HepG2 (cell line): ENCODE measurements around the gene KIF1B. TPM values are rescaled to one million over a fixed set of nuclear protein-coding genes. Genes with fewer than 3 reads are reported as not detected.

Source experiments
- AFF4 ChIP-seq: sonication (generic); formaldehyde crosslinking; IDR thresholded peaks from 2 replicates; pipeline ENCODE4 v1.4.0; 2020; ENCODE audit warnings: missing genetic modification reagents
- ELF4 ChIP-seq: sonication (generic); formaldehyde crosslinking; IDR thresholded peaks from 2 replicates; pipeline ENCODE4 v1.5.0; 2020; ENCODE audit warnings: missing genetic modification reagents, mild to moderate bottlenecking, moderate library complexity, borderline replicate concordance
- HDAC6 ChIP-seq: fragments of 200-600 bp; sonication (generic); IDR thresholded peaks from 2 replicates; pipeline ENCODE4 v1.7.0; 2017; ENCODE audit warnings: mild to moderate bottlenecking, antibody characterized with exemption, low read length, low read depth
- KDM5B ChIP-seq: sonication (generic); formaldehyde crosslinking; IDR thresholded peaks from 2 replicates; pipeline ENCODE4 v1.4.0; 2020; ENCODE audit warnings: missing genetic modification reagents, mild to moderate bottlenecking, borderline replicate concordance
- KIAA2018 ChIP-seq: sonication (generic); formaldehyde crosslinking; IDR thresholded peaks from 2 replicates; pipeline ENCODE4 v1.5.0; 2020; ENCODE audit warnings: mild to moderate bottlenecking, missing genetic modification reagents, borderline replicate concordance
- RXRB ChIP-seq: IDR thresholded peaks from 2 replicates; pipeline ENCODE4 v1.6.1; 2016; ENCODE audit warnings: borderline replicate concordance, missing genetic modification reagents, missing compliant biosample characterization
- SAP130 ChIP-seq: IDR thresholded peaks from 2 replicates; pipeline ENCODE4 v1.6.1; 2016; ENCODE audit warnings: low read depth
- TFAP4 ChIP-seq: sonication (generic); IDR thresholded peaks from 2 replicates; pipeline ENCODE4 v1.6.1; 2016; ENCODE audit warnings: low read depth, borderline replicate concordance
- TFDP2 ChIP-seq: sonication (generic); formaldehyde crosslinking; IDR thresholded peaks from 2 replicates; pipeline ENCODE4 v1.4.0; 2020; ENCODE audit warnings: missing genetic modification reagents
- ZBTB38 ChIP-seq: sonication (generic); formaldehyde crosslinking; IDR thresholded peaks from 2 replicates; pipeline ENCODE4 v1.5.1; 2020; ENCODE audit warnings: mild to moderate bottlenecking, missing genetic modification reagents
- ZNF180 ChIP-seq: sonication (generic); formaldehyde crosslinking; IDR thresholded peaks from 2 replicates; pipeline ENCODE4 v1.4.0; 2020; ENCODE audit warnings: low read depth, missing genetic modification reagents, borderline replicate concordance
- ZNF607 ChIP-seq: sonication (generic); formaldehyde crosslinking; IDR thresholded peaks from 2 replicates; pipeline ENCODE4 v1.5.1; 2020; ENCODE audit warnings: missing genetic modification reagents, mild to moderate bottlenecking, borderline replicate concordance
- ZNF616 ChIP-seq: sonication (generic); formaldehyde crosslinking; IDR thresholded peaks from 2 replicates; pipeline ENCODE4 v1.5.0; 2020; ENCODE audit warnings: low read depth, mild to moderate bottlenecking, missing genetic modification reagents
- ZNF766 ChIP-seq: sonication (generic); formaldehyde crosslinking; IDR thresholded peaks from 2 replicates; pipeline ENCODE4 v1.5.0; 2020; ENCODE audit warnings: missing genetic modification reagents, borderline replicate concordance
- polyA plus RNA-seq, 8 experiments: library from polyadenylated mRNA; depleted of rRNA in 3 of 8; stranded (reverse) in 7 of 8; unstranded in 1 of 8; fragments of >200 nt; fragmentation: Illumina TruSeq in 4 of 8; extraction: Trizol in 4 of 8; gene quantifications; 2 replicates each; pipeline versions ENCODE4 v1.2.1 to v1.2.3, GENCODE V29; 2011 to 2016; ENCODE audit warnings: low read depth in 4 of 8, missing spikeins in 1 of 8, mixed read lengths in 1 of 8; ENCODE audit not compliant: insufficient read depth in 1 of 8
- total RNA-seq, 5 experiments: library from RNA; depleted of rRNA; stranded (reverse); fragments of >200 nt; fragmentation: Illumina TruSeq; extraction: Trizol; gene quantifications; 2 replicates each; pipeline ENCODE4 v1.2.3, GENCODE V29; 2016; ENCODE audit warnings: low read depth in 1 of 5

Gene KIF1B
- total and polyA plus RNA-seq, 2 of the 13 experiments (the other 11 are each of a cell fraction or from before 2014, with no cell fraction given): 26.7 to 32.5 TPM

GRCh38 chr1:10398734-10399443 is 188.5 kb downstream of the KIF1B start, which contains the start of gene PGD (continued):
- peak; percentile 83; the same call in 1 of the 2 replicates for TF ChIP-seq TFAP4
- TF ChIP-seq RXRB: peak; percentile 16; the same call in 1 of the 2 replicates
- no peak for TF ChIP-seq HDAC6
- peak; percentile 28; the same call in 1 of the 2 replicates for TF ChIP-seq ZBTB38 (CRISPR knock-in tag)
- TF ChIP-seq TFDP2 (CRISPR knock-in tag): peak; percentile 18
- peak; percentile 86; the same call in 1 of the 2 replicates for TF ChIP-seq ZNF607 (CRISPR knock-in tag)
- no peak for TF ChIP-seq KIAA2018 (CRISPR knock-in tag)
- peak; percentile 50; the same call in 1 of the 2 replicates for TF ChIP-seq AFF4 (CRISPR knock-in tag)
- no peak for TF ChIP-seq ELF4 (CRISPR knock-in tag)
- peak; percentile 93; the same call in 1 of the 2 replicates for TF ChIP-seq ZNF616 (CRISPR knock-in tag)
- peak; percentile 87 for TF ChIP-seq SAP130 (CRISPR knock-in tag)
- peak; percentile 92 for TF ChIP-seq ZNF766
- 0 out of 2 replicates have a peak, but pooled peaks have one; percentile 31 for TF ChIP-seq ZNF180 (CRISPR knock-in tag)
- peak; percentile 81 for TF ChIP-seq KDM5B (CRISPR knock-in tag)
